WERI-Rb-1 (cell line): Measurements from ENCODE around the gene LASP1.

Experiments
- DNase-seq: peaks from one replicate; pipeline ENCODE4 v3.0.0-alpha.2; 2020
- H3K27ac ChIP-seq: fragments of 250-450 bp; sonication (Bioruptor Pico); 2 replicates; pipeline ENCODE4 v1.5.1; 2020; ENCODE audit warnings: mild to moderate bottlenecking, moderate library complexity
- H3K27me3 ChIP-seq: fragments of 250-450 bp; sonication (Bioruptor Pico); 2 replicates; pipeline ENCODE4 v1.5.1; 2021; ENCODE audit warnings: mild to moderate bottlenecking, low read depth, moderate library complexity; ENCODE audit not compliant: insufficient read depth, severe bottlenecking
- H3K36me3 ChIP-seq: fragments of 250-450 bp; sonication (Bioruptor Pico); 2 replicates; pipeline ENCODE4 v1.5.1; 2020; ENCODE audit warnings: mild to moderate bottlenecking, moderate library complexity
- H3K4me3 ChIP-seq: 2 replicates; pipeline ENCODE4 v1.5.1; 2011; ENCODE audit warnings: low read depth, mild to moderate bottlenecking, control low read depth, low read length
- H3K9me3 ChIP-seq: fragments of 250-450 bp; sonication (Bioruptor Pico); 2 replicates; pipeline ENCODE4 v1.5.1; 2021; ENCODE audit warnings: mild to moderate bottlenecking, moderate library complexity; ENCODE audit not compliant: severe bottlenecking
- TF ChIP-seq, protein P1 (sequence below): IDR thresholded peaks from 2 replicates; pipeline ENCODE4 v1.5.1; 2011; ENCODE audit warnings: low read depth, mild to moderate bottlenecking, control low read depth, inconsistent platforms, low read length

LASP1 gene

GRCh38 chr17:38958756-38959155 is 88.9 kb downstream of the LASP1 start:
- H3K27me3 ChIP-seq, result no peaks in the 10 kb centered on the region
- TF ChIP-seq, protein P1, sequence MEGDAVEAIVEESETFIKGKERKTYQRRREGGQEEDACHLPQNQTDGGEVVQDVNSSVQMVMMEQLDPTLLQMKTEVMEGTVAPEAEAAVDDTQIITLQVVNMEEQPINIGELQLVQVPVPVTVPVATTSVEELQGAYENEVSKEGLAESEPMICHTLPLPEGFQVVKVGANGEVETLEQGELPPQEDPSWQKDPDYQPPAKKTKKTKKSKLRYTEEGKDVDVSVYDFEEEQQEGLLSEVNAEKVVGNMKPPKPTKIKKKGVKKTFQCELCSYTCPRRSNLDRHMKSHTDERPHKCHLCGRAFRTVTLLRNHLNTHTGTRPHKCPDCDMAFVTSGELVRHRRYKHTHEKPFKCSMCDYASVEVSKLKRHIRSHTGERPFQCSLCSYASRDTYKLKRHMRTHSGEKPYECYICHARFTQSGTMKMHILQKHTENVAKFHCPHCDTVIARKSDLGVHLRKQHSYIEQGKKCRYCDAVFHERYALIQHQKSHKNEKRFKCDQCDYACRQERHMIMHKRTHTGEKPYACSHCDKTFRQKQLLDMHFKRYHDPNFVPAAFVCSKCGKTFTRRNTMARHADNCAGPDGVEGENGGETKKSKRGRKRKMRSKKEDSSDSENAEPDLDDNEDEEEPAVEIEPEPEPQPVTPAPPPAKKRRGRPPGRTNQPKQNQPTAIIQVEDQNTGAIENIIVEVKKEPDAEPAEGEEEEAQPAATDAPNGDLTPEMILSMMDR, result no peak
- no peak overlapping the region for H3K27ac ChIP-seq
- H3K9me3 ChIP-seq, result no peaks in the 10 kb centered on the region
- H3K36me3 ChIP-seq, result no peaks in the 10 kb centered on the region
- H3K4me3 ChIP-seq, result no peak overlapping the region
- DNase-seq, result no peak

- no peaks in the 10 kb centered on the region for H3K36me3 ChIP-seq
- no peak overlapping the region for H3K4me3 ChIP-seq
- no peak for DNase-seq
- TF ChIP-seq, protein P1, result no peak
- H3K27ac ChIP-seq, result no peak overlapping the region
- no peaks in the 10 kb centered on the region for H3K9me3 ChIP-seq
- no peaks in the 10 kb centered on the region for H3K27me3 ChIP-seq
Observed at GRCh38 chr17:38959508-38959907, 89.7 kb downstream of the LASP1 start.

GRCh38 chr17:38960402-38960801 is 90.5 kb downstream of the LASP1 start:
- Histone ChIP-seq H3K36me3 (no peaks in the 10 kb centered on the region), H3K27ac (no peak overlapping the region), H3K27me3 (no peaks in the 10 kb centered on the region), H3K4me3 (no peak overlapping the region), H3K9me3 (no peaks in the 10 kb centered on the region)
- TF ChIP-seq, protein P1, result no peak
- DNase-seq, result no peak

DNA sequence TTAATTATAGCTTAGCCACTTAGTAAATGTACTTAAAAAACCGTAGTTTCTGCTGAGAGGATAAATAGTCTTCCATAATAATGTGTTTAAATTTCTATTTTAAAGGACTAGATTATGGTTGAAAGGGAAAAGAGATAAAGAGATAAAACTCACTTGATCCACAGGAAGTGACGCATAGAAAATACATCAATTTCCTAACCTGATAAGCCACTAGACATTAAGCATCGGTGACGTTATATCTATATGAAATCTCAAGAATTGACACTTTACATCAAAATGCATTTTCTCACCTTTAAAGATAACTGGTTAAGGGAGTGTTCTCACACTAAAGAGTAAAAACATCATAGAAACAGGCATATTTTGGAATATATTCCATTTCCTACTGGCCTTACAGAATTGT is 91.6 kb downstream of the LASP1 start:
- DNase-seq, result no peak
- H3K36me3 ChIP-seq, result no peaks in the 10 kb centered on the region
- TF ChIP-seq, protein P1, result no peak
- H3K27ac ChIP-seq, result no peak overlapping the region
- no peak overlapping the region for H3K4me3 ChIP-seq
- no peaks in the 10 kb centered on the region for H3K27me3 ChIP-seq
- H3K9me3 ChIP-seq, result no peaks in the 10 kb centered on the region

- Histone ChIP-seq H3K27me3 (no peaks in the 10 kb centered on the region), H3K9me3 (no peaks in the 10 kb centered on the region), H3K27ac (no peak within 1 kb of the TSS), H3K4me3 (no peak within 1 kb of the TSS), H3K36me3 (no peaks in the 10 kb centered on the region)
- TF ChIP-seq, protein P1, result no peak
- DNase-seq, result no peak
Observed at GRCh38 chr17:38967290-38967738, 97.5 kb downstream of the LASP1 start, which contains the start of gene FBXO47. TSS of gene FBXO47 (minus strand) at chr17:38967403. CDS start at chr17:38963025, 4,378 bp downstream.

DNA sequence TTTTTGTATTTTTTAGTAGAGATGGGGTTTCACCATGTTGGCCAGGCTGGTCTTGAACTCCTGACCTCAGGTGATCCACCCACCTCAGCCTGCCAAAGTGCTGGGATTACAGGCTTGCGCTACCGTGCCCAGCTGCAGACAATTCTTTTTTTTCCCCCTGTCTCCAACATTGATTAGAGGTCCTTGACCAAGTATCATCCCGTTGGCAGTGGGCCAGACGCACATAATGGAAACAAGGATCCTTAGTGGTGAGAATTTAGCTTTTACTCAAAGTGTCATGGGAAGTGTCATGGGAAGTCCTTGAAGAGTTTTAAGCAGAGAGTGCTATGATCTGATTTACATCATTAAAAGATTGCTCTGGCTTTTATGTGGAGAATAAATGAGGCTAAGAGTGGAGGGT is 99.4 kb downstream of the LASP1 start:
- no peaks in the 10 kb centered on the region for H3K27me3 ChIP-seq
- no peaks in the 10 kb centered on the region for H3K36me3 ChIP-seq
- TF ChIP-seq, protein P1, result no peak
- no peak overlapping the region for H3K4me3 ChIP-seq
- no peak overlapping the region for H3K27ac ChIP-seq
- H3K9me3 ChIP-seq, result no peaks in the 10 kb centered on the region
- DNase-seq, result no peak
